22Rv1 (cell line): Measurements from ENCODE around the gene ALMS1.

ENCODE experiments used
- ZFX ChIP-seq: fragments of 450-650 bp; IDR thresholded peaks from 2 replicates; pipeline ENCODE4 v1.6.1; 2017; ENCODE audit warnings: antibody characterized with exemption, borderline replicate concordance
- TF ChIP-seq, protein P1 (sequence below): fragments of 450-650 bp; IDR thresholded peaks from 2 replicates; pipeline ENCODE4 v1.5.1; 2017; ENCODE audit warnings: mild to moderate bottlenecking

DNA sequence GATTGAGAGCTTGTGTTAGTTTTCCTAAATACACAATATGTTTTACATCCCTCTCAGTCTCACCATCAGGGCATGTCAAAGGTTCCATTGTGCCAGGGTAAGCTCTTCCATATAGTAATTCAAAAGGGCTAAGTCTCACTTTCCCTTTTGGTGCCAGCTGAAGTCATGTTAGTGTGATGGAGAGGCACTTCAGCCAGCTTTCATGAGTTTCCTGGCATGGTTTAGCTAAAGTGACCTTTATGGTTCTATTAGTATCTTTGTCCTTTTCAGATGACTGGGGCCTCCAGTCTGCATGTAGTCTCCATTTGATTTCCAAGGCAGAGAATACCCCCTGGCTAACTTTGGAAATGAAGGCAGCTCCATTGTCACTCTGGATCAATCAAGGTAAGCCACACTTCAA is 229.4 kb downstream of the ALMS1 start:
- TF ChIP-seq, protein P1, sequence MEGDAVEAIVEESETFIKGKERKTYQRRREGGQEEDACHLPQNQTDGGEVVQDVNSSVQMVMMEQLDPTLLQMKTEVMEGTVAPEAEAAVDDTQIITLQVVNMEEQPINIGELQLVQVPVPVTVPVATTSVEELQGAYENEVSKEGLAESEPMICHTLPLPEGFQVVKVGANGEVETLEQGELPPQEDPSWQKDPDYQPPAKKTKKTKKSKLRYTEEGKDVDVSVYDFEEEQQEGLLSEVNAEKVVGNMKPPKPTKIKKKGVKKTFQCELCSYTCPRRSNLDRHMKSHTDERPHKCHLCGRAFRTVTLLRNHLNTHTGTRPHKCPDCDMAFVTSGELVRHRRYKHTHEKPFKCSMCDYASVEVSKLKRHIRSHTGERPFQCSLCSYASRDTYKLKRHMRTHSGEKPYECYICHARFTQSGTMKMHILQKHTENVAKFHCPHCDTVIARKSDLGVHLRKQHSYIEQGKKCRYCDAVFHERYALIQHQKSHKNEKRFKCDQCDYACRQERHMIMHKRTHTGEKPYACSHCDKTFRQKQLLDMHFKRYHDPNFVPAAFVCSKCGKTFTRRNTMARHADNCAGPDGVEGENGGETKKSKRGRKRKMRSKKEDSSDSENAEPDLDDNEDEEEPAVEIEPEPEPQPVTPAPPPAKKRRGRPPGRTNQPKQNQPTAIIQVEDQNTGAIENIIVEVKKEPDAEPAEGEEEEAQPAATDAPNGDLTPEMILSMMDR: no peak
- TF ChIP-seq ZFX: no peak
